ENCODE measurements around the gene AFF3.

DNA sequence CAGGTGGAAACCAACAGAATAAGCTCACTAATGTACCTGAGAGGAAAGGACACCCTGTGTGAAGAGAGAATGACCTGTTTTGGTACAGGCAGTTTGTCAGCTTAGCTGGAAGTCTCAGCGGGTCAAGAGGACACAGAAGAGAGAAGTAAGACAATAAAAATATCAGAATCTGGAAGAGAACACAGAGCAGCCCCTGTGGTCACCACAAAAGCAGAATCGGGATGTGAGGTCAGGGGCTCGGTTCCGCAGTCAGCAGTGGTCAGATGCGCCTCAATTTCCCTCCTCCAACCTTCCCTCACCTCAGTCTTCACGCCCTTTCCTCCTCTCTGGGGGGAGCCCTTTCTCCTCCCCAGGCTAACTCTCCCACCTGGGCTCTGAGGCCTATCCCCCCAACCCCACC is 122.9 kb downstream of the AFF3 start:
- TF ChIP-seq, protein P1, sequence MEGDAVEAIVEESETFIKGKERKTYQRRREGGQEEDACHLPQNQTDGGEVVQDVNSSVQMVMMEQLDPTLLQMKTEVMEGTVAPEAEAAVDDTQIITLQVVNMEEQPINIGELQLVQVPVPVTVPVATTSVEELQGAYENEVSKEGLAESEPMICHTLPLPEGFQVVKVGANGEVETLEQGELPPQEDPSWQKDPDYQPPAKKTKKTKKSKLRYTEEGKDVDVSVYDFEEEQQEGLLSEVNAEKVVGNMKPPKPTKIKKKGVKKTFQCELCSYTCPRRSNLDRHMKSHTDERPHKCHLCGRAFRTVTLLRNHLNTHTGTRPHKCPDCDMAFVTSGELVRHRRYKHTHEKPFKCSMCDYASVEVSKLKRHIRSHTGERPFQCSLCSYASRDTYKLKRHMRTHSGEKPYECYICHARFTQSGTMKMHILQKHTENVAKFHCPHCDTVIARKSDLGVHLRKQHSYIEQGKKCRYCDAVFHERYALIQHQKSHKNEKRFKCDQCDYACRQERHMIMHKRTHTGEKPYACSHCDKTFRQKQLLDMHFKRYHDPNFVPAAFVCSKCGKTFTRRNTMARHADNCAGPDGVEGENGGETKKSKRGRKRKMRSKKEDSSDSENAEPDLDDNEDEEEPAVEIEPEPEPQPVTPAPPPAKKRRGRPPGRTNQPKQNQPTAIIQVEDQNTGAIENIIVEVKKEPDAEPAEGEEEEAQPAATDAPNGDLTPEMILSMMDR (IDR thresholded peaks at IDR 0.05; ENCODE audit: low read depth, low read length, poor library complexity, severe bottlenecking), result no peak
- no peak for TF ChIP-seq EZH2phosphoT487 (IDR thresholded peaks at IDR 0.05; ENCODE audit: borderline replicate concordance, low read length)
